Measurements from ENCODE around the gene SLC6A7. TPM values are rescaled to one million over a fixed set of nuclear protein-coding genes. Genes with fewer than 3 reads are reported as not detected.

Gene SLC6A7
- total RNA-seq, 1 donor from 2014 or later = not detected

DNA sequence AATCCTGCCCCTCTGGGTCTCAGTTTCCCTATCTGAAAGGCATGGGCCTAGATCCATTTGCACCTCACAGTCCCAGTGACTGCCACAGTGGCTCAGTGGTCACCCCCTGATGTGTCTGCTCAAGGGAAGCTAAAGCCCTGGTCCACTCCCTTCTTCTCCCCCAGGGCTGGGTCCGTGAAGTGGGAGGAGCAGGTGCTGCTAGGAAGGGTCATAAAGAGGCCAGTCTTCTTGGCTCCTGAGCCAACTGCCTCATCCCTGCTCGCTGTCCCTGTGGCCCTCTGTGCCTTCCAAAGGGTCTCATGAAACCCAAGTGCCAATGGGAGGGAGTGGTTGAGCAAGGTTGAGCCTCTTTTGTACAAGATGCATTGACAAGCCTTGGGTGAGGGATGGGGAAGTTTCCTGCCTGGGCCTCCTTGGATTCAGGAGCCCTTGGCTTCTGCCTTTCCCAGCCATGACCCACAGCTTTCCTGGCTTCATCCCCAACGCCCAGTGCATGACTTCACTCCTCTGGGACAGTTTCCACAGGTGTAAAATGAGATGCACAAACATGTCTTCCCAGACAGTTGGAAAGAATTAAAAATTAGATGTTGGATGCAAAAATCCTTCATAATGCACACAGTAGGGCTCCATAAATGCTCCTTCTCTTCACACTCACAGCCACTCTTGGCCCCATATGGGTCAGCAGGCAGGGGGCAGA, 1.6 kb upstream of the SLC6A7 start:
- DNase-seq (ENCODE audit: extremely low read depth, low read depth, low spot score) = no peak

DNA sequence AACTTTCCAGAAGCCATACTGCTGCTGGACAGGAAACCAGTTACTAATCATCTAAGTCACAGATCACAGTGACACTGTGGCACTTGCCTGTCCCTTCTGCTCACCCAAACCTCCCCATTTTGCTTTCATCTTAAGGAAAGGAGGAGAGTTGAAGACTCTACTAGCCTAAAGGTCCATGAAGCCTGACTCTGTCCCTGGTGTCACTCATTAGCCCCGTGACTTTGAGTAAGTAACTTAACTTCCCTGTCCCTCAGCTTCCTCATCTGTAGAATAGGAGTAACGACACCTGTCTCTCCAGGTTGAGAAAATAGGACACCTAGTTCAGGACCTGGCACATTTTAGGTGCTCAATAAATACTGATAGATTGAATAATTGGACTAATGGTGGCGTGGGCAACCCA, 536 bp upstream of the SLC6A7 start:
- DNase-seq (ENCODE audit: extremely low read depth, low read depth, low spot score) = no peak

DNA sequence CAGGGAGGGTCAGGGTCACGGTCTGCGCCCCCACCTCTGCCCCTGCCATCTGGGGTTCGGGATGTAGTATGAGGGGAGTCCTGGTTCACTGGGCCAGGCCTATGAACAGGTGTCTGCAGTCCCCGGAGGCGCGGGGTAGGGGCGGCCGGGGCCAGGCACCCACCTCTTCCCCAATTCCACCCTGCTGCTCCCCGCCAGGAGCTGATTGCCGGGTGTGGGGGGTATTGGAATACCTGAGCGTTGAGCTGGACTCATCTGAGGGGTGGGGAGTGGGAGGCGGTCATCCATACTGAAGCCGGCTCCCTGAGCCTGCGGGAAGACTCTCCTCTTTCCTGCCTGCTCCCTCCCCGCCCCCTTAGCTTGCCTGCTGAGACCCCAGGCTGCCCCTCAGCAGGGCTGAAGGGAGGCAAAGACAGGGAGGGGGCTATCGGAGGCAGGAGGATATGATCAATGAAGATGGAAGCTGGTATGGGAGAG, 679 bp downstream of the SLC6A7 start:
- no peak for DNase-seq (ENCODE audit: extremely low read depth, low read depth, low spot score)

DNA sequence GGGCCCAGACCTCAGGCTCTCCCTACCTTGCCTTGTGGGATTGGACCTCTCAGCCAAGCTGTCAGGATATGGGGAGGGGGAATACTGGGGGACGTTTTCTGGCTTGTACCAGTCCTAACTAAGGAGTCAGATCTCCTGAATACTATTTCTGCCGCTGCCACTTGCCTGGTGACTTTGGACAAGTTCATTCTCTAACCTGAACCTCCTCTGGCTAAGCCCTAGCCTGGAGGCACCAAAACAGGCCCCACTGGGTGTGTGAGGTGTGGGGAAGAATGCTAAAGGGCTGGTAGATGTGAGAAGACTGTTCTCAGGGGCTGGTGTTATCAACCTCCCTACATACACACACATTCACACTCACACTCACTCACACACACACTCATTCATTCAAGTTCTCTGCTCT, 1.1 kb downstream of the SLC6A7 start:
- no peak for DNase-seq (ENCODE audit: extremely low read depth, low read depth, low spot score)

DNA sequence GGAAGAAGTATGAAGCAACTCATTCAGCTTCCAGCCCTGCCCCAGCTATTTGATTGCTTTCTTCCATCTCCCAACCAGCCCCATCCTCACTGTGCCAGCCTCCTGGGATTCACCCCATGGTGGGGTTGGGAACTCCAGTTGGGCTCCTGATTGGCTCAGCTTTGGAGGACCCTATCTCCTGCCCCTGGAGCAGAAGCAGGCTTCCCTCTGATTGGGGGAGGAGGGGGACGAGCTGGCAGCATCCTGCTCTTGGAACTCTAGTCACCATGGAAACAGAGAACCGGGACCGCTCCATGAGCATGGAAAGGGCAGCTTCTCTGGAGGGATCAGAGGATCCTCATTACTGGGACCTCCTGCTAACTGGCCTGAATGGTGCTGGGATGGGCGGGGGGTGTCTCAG, 2.6 kb downstream of the SLC6A7 start:
- DNase-seq (ENCODE audit: extremely low read depth, low read depth, low spot score) = no peak

DNA sequence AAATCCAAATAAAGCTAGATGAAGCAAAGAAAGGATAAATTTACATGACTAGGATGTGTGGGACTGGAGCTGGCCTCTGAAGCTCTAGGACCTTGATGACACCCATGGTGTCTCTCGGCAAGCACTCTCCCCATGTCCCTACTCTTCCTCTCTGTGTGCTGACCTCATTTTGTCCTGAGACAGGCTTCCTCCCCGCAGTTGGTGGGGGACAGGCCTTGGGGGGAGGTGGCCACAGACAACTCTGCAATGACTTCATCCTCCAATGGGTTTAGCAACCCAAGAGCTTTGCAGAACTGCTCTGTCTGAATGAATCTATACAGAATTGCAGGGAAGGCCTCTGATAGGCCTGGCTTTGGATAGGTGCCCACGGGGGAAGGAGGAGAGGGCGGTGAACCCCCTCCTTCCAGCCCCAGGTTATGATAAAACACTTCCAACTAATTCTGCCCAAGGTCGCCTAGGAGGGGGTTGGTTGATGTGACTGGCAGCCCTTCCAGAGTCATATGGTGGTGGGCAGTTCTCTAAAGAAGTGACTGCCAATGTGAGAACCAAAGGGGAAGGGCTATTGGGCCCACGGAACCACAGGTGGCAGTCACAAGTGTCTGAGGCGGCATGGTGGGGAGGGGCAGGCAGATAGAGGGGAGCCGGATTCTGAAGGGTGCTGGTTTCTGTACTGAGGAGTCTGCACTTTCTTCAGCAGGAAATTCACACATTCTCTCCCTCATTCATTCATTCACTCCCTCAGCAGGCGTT, 6.0 kb downstream of the SLC6A7 start:
- no peak for DNase-seq (ENCODE audit: extremely low read depth, low read depth, low spot score)

DNA sequence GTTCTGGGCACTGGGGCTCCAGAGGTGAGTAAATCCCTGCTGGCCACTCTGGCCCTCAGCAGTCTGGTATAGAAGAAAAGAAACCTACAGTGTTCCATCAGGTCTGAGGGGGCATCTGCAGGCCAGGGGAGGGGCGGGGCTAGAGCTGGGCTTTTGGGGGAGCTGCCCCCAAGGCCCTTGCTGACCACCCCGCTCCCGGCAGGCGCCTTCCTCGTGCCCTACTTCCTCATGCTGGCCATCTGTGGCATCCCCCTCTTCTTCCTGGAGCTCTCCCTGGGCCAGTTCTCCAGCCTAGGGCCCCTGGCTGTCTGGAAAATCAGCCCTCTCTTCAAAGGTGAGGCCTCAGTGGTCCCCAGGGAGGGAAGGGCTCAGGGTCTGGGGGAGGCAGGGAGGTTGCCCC, 6.7 kb downstream of the SLC6A7 start:
- DNase-seq (ENCODE audit: extremely low read depth, low read depth, low spot score) = no peak

DNA sequence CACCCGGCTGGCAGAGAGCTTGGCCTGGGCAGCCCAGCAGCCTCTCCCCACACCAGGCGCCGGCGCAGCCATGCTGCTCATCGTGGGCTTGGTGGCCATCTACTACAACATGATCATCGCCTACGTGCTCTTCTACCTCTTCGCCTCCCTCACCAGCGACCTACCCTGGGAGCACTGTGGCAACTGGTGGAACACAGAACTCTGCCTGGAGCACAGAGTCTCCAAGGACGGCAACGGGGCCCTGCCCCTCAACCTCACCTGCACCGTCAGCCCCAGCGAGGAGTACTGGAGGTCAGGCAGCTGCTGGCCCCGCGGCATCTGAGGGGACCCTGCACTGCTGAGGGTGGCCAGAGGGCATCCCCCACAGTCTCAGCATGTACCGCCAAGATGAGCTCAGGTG, 7.1 kb downstream of the SLC6A7 start:
- DNase-seq (ENCODE audit: extremely low read depth, low read depth, low spot score) = no peak

DNA sequence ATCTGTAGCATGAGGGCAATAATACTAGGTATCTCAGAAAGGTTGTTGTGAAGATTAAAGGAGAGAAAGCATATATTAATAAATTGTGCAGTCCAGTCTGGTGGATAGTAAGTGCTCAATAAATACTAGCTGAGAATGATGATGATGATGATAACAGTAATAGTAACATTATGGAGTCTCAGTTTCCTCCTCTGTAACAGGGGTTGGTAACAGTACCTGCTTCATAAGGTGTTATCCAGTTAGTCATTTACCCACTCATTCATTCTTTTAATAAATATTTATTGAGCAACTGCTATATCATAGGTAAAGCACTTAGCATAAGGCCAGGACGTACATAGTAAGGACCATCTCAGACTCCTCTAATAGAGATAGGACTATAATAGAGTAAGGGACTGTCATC, 7.6 kb downstream of the SLC6A7 start:
- no peak for DNase-seq (ENCODE audit: extremely low read depth, low read depth, low spot score)

DNA sequence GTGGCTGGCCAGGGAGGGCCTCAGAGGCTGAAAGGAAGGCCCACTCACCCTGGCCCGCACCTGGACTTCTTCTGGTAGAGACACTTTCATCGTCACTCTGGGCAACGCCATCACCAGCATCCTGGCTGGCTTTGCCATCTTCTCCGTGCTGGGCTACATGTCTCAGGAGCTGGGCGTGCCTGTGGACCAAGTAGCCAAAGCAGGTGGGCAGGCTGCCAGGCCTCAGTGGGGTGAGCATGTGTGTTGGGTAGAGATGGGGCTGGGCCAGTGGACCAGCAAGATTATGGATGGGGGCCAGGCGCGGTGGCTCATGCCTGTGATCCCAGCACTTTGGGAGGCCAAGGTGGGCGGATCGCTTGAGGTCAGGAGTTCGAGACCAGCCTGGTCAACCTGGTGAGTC, 12.6 kb downstream of the SLC6A7 start:
- no peak for DNase-seq (ENCODE audit: extremely low read depth, low read depth, low spot score)

DNA sequence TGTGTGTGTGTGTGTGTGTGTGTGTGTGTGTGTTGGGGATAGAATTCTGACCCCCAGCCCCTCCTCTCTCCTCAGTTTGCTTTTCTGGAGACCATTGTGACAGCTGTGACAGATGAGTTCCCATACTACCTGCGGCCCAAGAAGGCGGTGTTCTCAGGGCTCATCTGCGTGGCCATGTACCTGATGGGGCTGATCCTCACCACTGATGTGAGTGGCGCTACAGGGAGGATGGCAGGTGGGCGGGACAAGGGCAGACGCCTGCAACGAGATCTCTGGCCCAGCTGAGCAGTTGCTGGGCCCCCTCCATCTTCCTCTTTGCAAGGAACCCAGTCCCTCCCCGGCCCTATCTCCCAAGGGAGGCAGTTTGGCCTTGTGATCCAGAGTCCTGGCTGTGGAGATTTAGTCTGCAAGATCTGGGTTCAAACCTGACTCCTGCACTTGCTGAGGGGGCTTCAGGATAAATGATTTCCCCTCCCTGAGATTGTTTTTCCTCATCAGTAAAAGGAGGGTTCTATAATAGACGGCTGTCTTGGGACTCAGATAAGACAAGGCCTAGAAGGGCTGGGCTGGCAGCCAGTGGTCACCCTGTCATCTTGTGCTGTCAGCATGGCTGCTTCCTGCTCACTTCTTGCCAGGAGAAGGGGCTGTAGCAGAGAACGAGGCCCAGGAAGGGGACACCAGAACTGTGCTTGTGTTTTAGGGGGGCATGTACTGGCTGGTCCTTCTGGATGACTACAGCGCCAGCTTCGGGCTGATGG, 14.1 kb downstream of the SLC6A7 start:
- DNase-seq (ENCODE audit: extremely low read depth, low read depth, low spot score) = no peak

DNA sequence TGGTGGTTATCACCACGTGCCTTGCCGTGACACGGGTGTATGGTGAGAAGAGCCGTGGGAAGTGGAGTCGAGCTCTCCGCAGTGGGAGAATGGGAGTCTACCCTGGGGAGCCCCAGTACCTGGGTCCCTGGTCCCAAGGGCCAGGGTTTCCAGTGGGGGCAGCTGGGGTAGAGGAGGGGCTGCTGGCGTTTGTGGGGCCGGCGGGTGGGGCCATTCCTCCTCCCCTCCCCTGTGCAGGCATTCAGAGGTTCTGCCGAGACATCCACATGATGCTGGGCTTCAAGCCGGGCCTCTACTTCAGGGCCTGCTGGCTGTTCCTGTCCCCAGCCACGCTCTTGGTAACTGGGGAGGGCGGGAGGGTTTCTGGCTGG, 14.7 kb downstream of the SLC6A7 start:
- DNase-seq (ENCODE audit: extremely low read depth, low read depth, low spot score) = no peak

DNA sequence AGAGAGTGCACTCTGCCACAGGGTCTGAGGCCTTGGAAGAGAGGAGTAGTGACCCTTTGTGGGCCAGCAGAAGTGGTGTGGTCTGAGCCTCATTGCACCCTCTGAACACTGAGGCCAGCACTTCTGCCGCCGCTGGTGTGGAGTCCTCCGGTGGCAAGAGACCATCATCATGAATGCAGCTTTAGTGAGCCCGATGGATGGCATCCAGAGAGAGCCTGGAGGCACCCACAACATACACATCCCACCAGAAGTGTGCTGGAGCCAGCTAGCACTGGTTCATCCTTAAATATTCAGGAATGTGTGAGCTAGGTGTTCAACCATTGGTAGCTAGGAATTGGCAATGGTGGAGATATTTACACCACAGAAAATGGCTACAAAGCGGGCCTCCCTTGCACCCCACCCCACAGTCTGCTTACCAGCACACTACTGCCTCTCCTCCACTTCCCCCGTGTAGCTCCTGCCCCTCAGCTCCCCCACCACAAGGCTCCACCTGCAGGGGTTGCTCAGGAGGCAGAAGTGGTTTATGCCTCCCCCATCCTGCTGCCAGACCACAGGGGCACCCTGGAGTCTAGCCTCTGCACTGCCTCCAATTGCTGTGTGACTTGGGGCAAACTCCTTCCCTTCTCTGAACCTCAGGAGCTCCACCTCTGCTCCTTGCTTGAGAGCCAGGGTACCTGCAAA, 16.4 kb downstream of the SLC6A7 start:
- DNase-seq (ENCODE audit: extremely low read depth, low read depth, low spot score) = no peak

DNA sequence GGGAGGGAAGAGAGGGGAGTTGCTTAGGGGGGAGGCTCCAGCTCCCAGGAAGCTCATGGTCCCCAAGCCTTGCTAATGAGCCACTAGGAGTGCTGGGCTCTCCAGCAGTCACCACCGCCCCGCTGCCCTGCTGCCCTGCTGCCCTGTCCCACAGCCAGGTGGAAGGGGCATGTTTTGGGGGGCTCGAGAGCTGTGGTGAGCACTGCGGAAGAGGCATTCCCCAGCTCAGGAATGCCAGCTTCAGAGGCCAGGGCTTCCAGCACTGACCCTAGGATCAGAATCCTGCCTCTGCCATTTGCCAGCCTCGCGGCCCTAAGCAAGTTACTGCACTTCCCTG, 16.9 kb downstream of the SLC6A7 start:
- DNase-seq (ENCODE audit: extremely low read depth, low read depth, low spot score) = no peak

DNA sequence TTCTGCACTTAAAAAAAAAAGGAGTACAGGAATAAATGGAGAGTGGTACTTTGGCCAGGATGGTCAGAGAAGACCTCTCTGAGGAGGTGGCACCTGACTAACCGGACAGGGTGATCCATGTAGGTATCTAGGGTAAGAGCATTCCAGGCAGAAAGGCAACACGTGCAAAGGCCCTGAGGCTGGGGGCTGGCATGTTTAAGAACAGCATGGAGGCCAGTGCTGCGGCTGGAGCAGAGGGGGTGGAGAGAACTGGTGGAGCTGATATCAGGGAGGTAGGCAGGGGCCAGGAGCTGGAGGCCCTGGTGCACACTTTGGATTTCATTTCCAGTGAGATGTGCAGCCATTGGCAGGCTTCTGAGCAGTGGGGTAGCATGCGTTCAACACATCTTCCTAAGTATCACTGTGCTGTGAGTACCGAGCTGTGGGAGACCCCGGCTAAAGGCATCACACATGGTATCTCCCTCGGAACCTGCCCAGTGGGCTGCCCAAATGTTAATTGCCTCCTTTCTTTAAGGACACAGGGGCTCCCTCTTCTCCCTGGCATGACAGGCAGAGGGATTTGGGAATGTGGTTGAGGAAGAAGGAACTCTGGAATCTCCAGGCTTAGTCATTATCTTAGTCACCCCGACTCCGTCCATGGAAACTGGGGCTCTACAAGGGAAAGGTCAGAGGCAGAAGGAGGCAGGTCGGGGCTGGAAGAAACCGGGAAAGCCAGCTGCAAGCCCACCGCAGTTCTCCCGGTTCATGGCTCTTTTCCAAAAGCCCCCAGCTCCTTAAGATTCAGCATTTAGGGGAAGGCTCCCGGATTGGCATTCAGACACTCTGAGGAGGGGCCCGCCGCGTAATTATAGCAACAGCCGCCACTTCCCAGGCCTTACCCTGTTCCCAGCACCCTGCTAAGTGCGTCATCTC, 18.6 kb downstream of the SLC6A7 start:
- no peak for DNase-seq (ENCODE audit: extremely low read depth, low read depth, low spot score)

DNA sequence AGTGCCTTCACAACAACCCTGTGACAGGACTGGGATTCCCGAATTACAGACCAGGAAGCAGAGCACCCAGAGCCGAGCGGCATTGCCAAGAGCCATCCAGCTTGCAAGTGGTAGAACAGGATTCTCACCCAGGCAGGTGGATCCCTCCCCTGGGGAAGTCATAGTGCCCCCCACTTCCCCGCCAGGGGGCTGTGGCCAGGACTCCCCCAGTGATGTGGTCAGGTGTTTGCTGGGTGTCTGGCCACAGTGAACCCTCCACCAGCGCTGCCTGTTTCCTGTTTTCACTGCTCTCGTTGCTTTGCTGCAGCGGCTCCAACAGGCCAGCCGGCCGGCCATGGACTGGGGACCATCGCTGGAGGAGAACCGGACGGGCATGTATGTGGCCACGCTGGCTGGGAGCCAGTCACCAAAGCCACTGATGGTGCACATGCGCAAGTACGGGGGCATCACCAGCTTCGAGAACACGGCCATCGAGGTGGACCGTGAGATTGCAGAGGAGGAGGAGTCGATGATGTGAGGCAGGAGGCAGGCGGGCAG, 19.3 kb downstream of the SLC6A7 start:
- no peak for DNase-seq (ENCODE audit: extremely low read depth, low read depth, low spot score)

DNA sequence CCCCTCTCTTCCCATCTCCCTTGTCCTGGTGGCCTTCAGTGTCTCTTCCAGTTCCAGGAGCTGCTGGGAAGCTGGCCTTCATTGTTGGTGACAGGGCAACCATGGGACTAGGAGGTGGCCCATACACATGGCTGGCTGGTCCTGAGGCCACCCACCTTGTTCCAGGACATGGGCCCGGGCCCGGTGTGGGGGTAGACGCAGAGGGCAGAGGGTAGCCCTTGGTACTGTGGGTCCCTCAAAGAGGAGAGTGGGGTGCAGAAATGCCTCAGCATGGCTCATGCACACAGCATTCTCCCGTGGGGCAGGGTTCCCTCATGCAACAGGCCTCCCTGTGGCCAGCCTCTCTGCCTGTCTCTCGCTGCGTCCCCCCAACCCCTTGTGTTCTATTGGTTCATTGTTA, 20.8 kb downstream of the SLC6A7 start:
- DNase-seq (ENCODE audit: extremely low read depth, low read depth, low spot score) = no peak

DNA sequence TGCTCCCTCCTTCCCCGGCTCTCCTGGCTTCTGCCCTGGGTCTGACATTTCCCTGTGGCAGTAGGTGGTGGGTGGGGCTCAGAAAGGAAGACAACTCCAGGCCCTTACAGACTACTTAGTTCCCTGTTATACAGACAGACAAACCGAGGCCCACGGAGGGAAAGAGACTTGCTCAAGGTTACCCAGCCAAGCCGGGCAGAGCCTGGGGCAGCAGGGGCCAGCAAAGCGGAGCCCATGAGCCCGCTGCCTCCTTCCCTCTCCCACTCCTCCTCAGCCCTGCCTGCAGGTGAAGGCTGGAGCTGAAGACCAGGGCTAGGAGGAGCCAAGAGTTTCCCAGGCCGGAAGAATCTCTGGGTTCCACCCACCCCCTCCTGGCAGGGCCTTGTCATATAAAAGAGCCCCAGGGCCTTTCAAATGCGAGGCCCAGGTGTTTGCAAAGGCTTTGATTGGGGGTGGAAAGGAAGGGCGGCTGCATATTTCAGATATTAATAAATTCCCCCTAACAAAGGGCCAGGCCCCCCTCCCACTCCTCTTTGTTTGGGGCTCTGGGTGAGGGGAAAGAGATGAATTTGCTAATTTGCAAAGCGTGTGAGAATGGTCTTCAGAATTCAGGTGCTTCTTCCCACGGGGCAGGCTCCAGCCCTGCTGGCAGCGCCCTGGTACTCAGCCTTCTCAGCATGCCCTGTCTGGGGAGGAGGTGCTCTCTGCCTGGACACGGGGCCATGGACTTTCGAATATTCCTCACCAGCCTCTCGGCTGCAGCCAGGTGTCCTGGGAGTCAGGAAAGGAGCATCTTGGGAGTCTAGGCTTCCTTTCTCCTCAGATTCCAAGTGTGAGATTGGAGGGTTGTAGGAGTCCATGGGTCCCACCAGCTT, 21.5 kb downstream of the SLC6A7 start:
- no peak for DNase-seq (ENCODE audit: extremely low read depth, low read depth, low spot score)

DNA sequence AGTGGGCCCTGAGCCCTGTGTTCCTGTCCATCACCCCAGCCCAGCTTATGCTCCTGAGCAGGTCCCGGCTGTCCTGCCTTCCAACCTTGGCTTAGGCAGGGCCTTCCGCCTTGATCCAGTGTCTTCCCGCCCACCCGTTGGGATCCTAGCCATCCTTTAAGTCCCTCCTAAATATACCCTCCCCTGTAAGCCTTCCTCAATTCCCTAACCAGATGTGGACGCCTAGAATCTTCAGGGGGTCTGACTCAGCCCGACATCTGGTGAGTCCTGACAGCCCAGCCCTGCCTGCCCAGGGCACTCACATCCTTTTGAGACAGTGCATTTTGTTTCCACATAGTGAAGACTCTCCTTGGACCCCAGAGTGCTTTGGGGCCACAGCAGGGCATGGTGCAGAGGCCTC, 23.7 kb downstream of the SLC6A7 start:
- DNase-seq (ENCODE audit: extremely low read depth, low read depth, low spot score) = no peak
